HEK293T (cell line): ENCODE measurements around the gene PIK3IP1.

ENCODE experiments used
- CTCF ChIA-PET: fragments of 350-600 bp; formaldehyde crosslinking; extraction: SDS; loops from one replicate; lab custom pipeline; 2021; ENCODE audit warnings: antibody characterized with exemption, inconsistent platforms; lab: Yijun Ruan, JAX
- POLR2A ChIA-PET: fragments of 350-600 bp; formaldehyde crosslinking; extraction: SDS; loops from one replicate; lab custom pipeline; 2020; ENCODE audit warnings: antibody characterized with exemption, inconsistent platforms; lab: Yijun Ruan, JAX
- DNase-seq: peaks from one replicate; pipeline ENCODE4 v3.0.0; 2012; ENCODE audit warnings: mixed read lengths; ENCODE audit errors: extremely low spot score
- ARNT ChIP-seq: fragments of 450-650 bp; IDR thresholded peaks from 2 replicates; pipeline ENCODE4 v1.6.1; 2017; ENCODE audit warnings: mild to moderate bottlenecking
- BHLHE40 ChIP-seq: fragments of 450-650 bp; IDR thresholded peaks from 2 replicates; pipeline ENCODE4 v1.6.1; 2016; ENCODE audit warnings: mild to moderate bottlenecking, moderate library complexity, borderline replicate concordance
- CTBP1 ChIP-seq: fragments of 450-650 bp; IDR thresholded peaks from 2 replicates; pipeline ENCODE4 v1.6.1; 2016; ENCODE audit warnings: borderline replicate concordance
- ELF4 ChIP-seq: fragments of 450-650 bp; IDR thresholded peaks from 2 replicates; pipeline ENCODE4 v1.6.1; 2017; ENCODE audit warnings: antibody characterized with exemption
- FOXA1 ChIP-seq: fragments of 450-650 bp; IDR thresholded peaks from 2 replicates; pipeline ENCODE4 v1.6.1; 2016; ENCODE audit warnings: mild to moderate bottlenecking
- FOXK2 ChIP-seq: fragments of 450-650 bp; IDR thresholded peaks from 2 replicates; pipeline ENCODE4 v1.6.1; 2016; ENCODE audit warnings: mild to moderate bottlenecking
- FOXM1 ChIP-seq: fragments of 450-650 bp; IDR thresholded peaks from 2 replicates; pipeline ENCODE4 v1.6.1; 2017; ENCODE audit warnings: mild to moderate bottlenecking, borderline replicate concordance
- HDGF ChIP-seq: fragments of 450-650 bp; IDR thresholded peaks from 2 replicates; pipeline ENCODE4 v1.6.1; 2017; ENCODE audit warnings: antibody characterized with exemption, borderline replicate concordance
- L3MBTL2 ChIP-seq: fragments of 450-650 bp; conservative IDR thresholded peaks from 2 replicates; pipeline ENCODE4 v1.6.1; 2016; ENCODE audit warnings: mild to moderate bottlenecking
- LEF1 ChIP-seq: fragments of 450-650 bp; IDR thresholded peaks from 2 replicates; pipeline ENCODE4 v1.6.1; 2017; ENCODE audit warnings: mild to moderate bottlenecking, borderline replicate concordance
- NFRKB ChIP-seq: fragments of 450-650 bp; IDR thresholded peaks from 2 replicates; pipeline ENCODE4 v1.6.1; 2016; ENCODE audit warnings: mild to moderate bottlenecking, moderate library complexity
- PKNOX1 ChIP-seq: fragments of 450-650 bp; IDR thresholded peaks from 2 replicates; pipeline ENCODE4 v1.6.1; 2016
- SP1 ChIP-seq: fragments of 450-650 bp; IDR thresholded peaks from 2 replicates; pipeline ENCODE4 v1.6.1; 2017
- SUZ12 ChIP-seq: fragments of 450-650 bp; IDR thresholded peaks from 2 replicates; pipeline ENCODE4 v1.6.1; 2016; ENCODE audit warnings: mild to moderate bottlenecking
- TARDBP ChIP-seq: fragments of 450-650 bp; IDR thresholded peaks from 2 replicates; pipeline ENCODE4 v1.6.1; 2016
- ZNF384 ChIP-seq: fragments of 450-650 bp; IDR thresholded peaks from 2 replicates; pipeline ENCODE4 v1.6.1; 2016

Gene PIK3IP1

GRCh38 chr22:31272522-31273446, 19.5 kb downstream of the PIK3IP1 start:
- CTCF ChIA-PET, result interaction anchor here (0.6 to 2.2 kb wide), 25 partner anchors 9 to 190 kb away, joined by 3 to 19 read pairs (median 4); partner anchors contain the start of genes LIMK2, PIK3IP1 and RNF185
- POLR2A ChIA-PET, result interaction anchor here (1.0 to 1.6 kb wide), 6 partner anchors 18 to 112 kb away, joined by 3 to 6 read pairs (median 4); partner anchors contain the start of genes LIMK2, PIK3IP1 and RNF185
- TF ChIP-seq TARDBP (no peak), FOXK2 (no peak), LEF1 (no peak), L3MBTL2 (no peak), ZNF384 (no peak), BHLHE40 (no peak), SP1 (no peak), FOXA1 (no peak), HDGF (no peak), ELF4 (no peak), FOXM1 (no peak), SUZ12 (no peak), PKNOX1 (no peak), ARNT (no peak), CTBP1 (no peak), NFRKB (no peak)
- DNase-seq, result peak; percentile 81

DNA sequence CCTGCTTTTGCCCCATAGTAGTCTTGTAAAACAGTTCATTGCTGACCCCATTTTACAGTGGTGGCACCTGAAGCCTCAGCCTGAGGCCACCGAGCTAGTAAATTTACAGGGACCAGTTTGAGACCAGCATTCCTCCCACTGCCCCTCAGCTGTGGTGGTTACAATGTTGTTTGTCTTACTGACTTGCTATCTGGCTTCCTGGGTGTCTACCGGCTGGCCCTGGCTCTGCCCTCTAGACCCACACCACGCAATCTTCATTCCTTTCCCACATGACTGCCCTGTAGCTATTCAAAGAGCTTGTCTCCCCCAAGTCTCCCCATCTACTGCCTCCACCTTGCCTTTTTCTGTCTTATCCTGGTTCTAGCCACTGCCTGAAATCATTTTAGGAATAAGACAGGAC, 20.8 kb downstream of the PIK3IP1 start:
- TF ChIP-seq CTBP1 (no peak), ELF4 (no peak)
- ChIA-PET POLR2A (no interaction called here), CTCF (no interaction called here)
- no peak for DNase-seq

DNA sequence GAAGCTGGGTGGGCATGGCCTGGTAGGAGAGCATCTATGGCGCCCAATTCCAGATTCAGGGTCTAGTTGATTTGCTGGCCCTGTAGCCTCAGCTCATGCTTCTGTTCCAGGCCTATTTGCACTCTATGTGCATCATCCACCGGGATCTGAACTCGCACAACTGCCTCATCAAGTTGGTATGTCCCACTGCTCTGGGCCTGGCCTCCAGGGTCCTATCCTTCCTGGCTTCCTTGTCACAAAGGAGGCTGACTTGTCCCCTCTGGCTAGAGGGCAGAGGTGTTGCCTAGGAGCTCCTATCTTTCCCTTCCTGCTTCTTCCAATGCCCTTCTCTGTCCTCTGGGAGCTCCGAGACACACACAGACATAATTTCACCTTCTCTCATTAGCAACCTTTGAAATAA, 21.3 kb downstream of the PIK3IP1 start:
- TF ChIP-seq TARDBP (no peak), NFRKB (no peak), FOXA1 (no peak), HDGF (no peak), SUZ12 (no peak), FOXK2 (no peak), FOXM1 (no peak), BHLHE40 (no peak), SP1 (no peak), ARNT (no peak), ELF4 (no peak), LEF1 (no peak)
- DNase-seq, result no peak
- POLR2A ChIA-PET, result no interaction called here
- CTCF ChIA-PET, result interaction anchor here (0.6 kb wide), 1 partner anchor 41 kb away, joined by 6 read pairs; no protein-coding TSS in a partner anchor

DNA sequence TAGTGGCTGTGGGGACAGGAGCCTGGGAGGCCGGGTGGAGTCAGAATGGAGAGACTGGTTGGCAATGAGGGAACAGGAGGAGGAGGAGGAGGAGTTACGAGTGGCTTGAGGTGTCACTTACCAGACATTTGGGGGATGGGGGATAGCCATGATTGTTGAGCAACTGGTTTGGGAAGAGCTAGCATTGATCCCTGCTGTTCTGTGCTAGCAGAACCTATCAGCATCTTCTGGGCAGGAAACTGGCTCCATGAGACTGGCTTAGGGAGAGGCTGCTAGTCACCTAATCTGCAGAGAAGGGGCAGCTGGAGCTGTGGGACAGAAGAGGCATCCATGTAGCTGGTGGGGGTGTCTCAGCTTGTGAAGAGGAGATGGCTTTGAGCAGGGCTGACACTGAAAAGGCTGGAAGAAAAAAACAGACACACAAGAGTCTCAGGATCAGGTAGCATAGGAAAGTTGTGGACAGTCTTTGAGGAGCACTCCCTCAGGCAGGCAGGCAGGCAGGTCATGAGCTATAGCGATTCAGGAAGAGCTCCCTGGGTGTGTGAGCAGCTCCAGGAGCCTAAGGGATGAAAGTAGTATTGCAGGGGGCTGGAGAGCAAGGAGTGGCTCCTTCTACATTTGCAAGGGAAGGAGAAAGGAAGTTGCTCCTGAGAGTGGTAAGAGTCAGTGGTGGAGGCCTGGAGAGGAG, 22.3 kb downstream of the PIK3IP1 start:
- ChIA-PET POLR2A (no interaction called here), CTCF (interaction anchor here (0.6 kb wide), 1 partner anchor 42 kb away, joined by 6 read pairs; no protein-coding TSS in a partner anchor)
- no peak for DNase-seq
- TF ChIP-seq SP1 (no peak), NFRKB (no peak), CTBP1 (no peak), TARDBP (no peak), SUZ12 (no peak), ELF4 (no peak), BHLHE40 (no peak), FOXK2 (no peak), FOXM1 (no peak), FOXA1 (no peak), L3MBTL2 (no peak), ARNT (no peak), ZNF384 (no peak), LEF1 (no peak), HDGF (no peak), PKNOX1 (no peak)

GRCh38 chr22:31268281-31268680, 24.0 kb downstream of the PIK3IP1 start:
- ChIA-PET CTCF (no interaction called here), POLR2A (no interaction called here)
- TF ChIP-seq TARDBP, result no peak
- TF ChIP-seq PKNOX1, result no peak
- no peak for TF ChIP-seq HDGF
- no peak for TF ChIP-seq FOXA1
- TF ChIP-seq SP1, result no peak
- TF ChIP-seq ZNF384, result no peak
- no peak for TF ChIP-seq BHLHE40
- TF ChIP-seq NFRKB, result no peak
- no peak for TF ChIP-seq LEF1
- TF ChIP-seq ELF4, result no peak
- no peak for TF ChIP-seq L3MBTL2
- no peak for TF ChIP-seq ARNT
- TF ChIP-seq SUZ12, result no peak
- no peak for TF ChIP-seq CTBP1
- no peak for TF ChIP-seq FOXM1
- no peak for TF ChIP-seq FOXK2
- no peak for DNase-seq
